HepG2 (cell line): ENCODE data around the gene ARMH3. TPM values are rescaled to one million over a fixed set of nuclear protein-coding genes. Genes with fewer than 3 reads are reported as not detected.

ENCODE experiments used
- DNMT3B ChIP-seq: conservative IDR thresholded peaks from 2 replicates; pipeline ENCODE4 v1.6.1; 2016; ENCODE audit warnings: missing biosample characterization, control low read depth
- FOXK1 ChIP-seq: sonication (generic); formaldehyde crosslinking; IDR thresholded peaks from 2 replicates; pipeline ENCODE4 v1.4.0; 2020; ENCODE audit warnings: low read depth, missing genetic modification reagents, borderline replicate concordance
- HNRNPL ChIP-seq: fragments of 200-400 bp; formaldehyde crosslinking; IDR thresholded peaks from 2 replicates; pipeline ENCODE4 v1.6.1; 2017; ENCODE audit warnings: mild to moderate bottlenecking, low read depth, low read length
- KDM1A ChIP-seq: IDR thresholded peaks from 2 replicates; pipeline ENCODE4 v1.6.1; 2016; ENCODE audit warnings: missing compliant biosample characterization
- MXD4 ChIP-seq: IDR thresholded peaks from 2 replicates; pipeline ENCODE4 v1.6.1; 2016; ENCODE audit warnings: mild to moderate bottlenecking, missing biosample characterization, missing genetic modification reagents
- POLR2A ChIP-seq, 2 experiments: IDR thresholded peaks; 2 replicates each; pipeline ENCODE4 v1.6.1; 2011; ENCODE audit warnings: low read depth in 2 of 2, low read length in 2 of 2, mild to moderate bottlenecking in 1 of 2, moderate library complexity in 1 of 2; ENCODE audit not compliant: insufficient read depth in 1 of 2
- RCOR2 ChIP-seq: IDR thresholded peaks from 2 replicates; pipeline ENCODE4 v1.6.1; 2016; ENCODE audit warnings: missing biosample characterization, missing genetic modification reagents
- SETDB1 ChIP-seq: sonication (generic); formaldehyde crosslinking; IDR thresholded peaks from 2 replicates; pipeline ENCODE4 v1.5.1; 2020; ENCODE audit warnings: missing genetic modification reagents, mild to moderate bottlenecking, borderline replicate concordance
- SMYD3 ChIP-seq: sonication (generic); formaldehyde crosslinking; IDR thresholded peaks from 2 replicates; pipeline ENCODE4 v1.8.1; 2023; ENCODE audit warnings: mild to moderate bottlenecking, missing genetic modification reagents
- ZBTB42 ChIP-seq: sonication (generic); formaldehyde crosslinking; IDR thresholded peaks from 2 replicates; pipeline ENCODE4 v1.5.0; 2020; ENCODE audit warnings: mild to moderate bottlenecking, missing genetic modification reagents
- ZFY ChIP-seq: sonication (generic); formaldehyde crosslinking; IDR thresholded peaks from 2 replicates; pipeline ENCODE4 v1.4.0; 2020; ENCODE audit warnings: missing genetic modification reagents
- ZNF253 ChIP-seq: sonication (generic); formaldehyde crosslinking; IDR thresholded peaks from 2 replicates; pipeline ENCODE4 v1.8.0; 2022; ENCODE audit warnings: mild to moderate bottlenecking, missing genetic modification reagents, borderline replicate concordance
- ZNF331 ChIP-seq: sonication (generic); formaldehyde crosslinking; IDR thresholded peaks from 2 replicates; pipeline ENCODE4 v1.4.0; 2020; ENCODE audit warnings: missing genetic modification reagents
- ZNF451 ChIP-seq: sonication (generic); formaldehyde crosslinking; IDR thresholded peaks from 2 replicates; pipeline ENCODE4 v1.5.0; 2020; ENCODE audit warnings: mild to moderate bottlenecking, missing genetic modification reagents
- ZNF468 ChIP-seq: sonication (generic); formaldehyde crosslinking; IDR thresholded peaks from 2 replicates; pipeline ENCODE4 v1.8.0; 2022; ENCODE audit warnings: mild to moderate bottlenecking, moderate library complexity, missing genetic modification reagents
- ZNF543 ChIP-seq: sonication (generic); formaldehyde crosslinking; IDR thresholded peaks from 2 replicates; pipeline ENCODE4 v1.4.0; 2020; ENCODE audit warnings: mild to moderate bottlenecking, missing genetic modification reagents
- ZSCAN30 ChIP-seq: sonication (generic); formaldehyde crosslinking; IDR thresholded peaks from 2 replicates; pipeline ENCODE4 v1.5.0; 2020; ENCODE audit warnings: mild to moderate bottlenecking, missing genetic modification reagents
- polyA plus RNA-seq, 8 experiments: library from polyadenylated mRNA; depleted of rRNA in 3 of 8; stranded (reverse) in 7 of 8; unstranded in 1 of 8; fragments of >200 nt; fragmentation: Illumina TruSeq in 4 of 8; extraction: Trizol in 4 of 8; gene quantifications; 2 replicates each; pipeline versions ENCODE4 v1.2.1 to v1.2.3, GENCODE V29; 2011 to 2016; ENCODE audit warnings: low read depth in 4 of 8, missing spikeins in 1 of 8, mixed read lengths in 1 of 8; ENCODE audit not compliant: insufficient read depth in 1 of 8
- total RNA-seq, 5 experiments: library from RNA; depleted of rRNA; stranded (reverse); fragments of >200 nt; fragmentation: Illumina TruSeq; extraction: Trizol; gene quantifications; 2 replicates each; pipeline ENCODE4 v1.2.3, GENCODE V29; 2016; ENCODE audit warnings: low read depth in 1 of 5
- TF ChIP-seq, protein P1 (sequence below): sonication (generic); formaldehyde crosslinking; IDR thresholded peaks from 2 replicates; pipeline ENCODE4 v1.5.0; 2020; ENCODE audit warnings: missing genetic modification reagents
- TF ChIP-seq, protein P2 (sequence below): IDR thresholded peaks from 2 replicates; pipeline ENCODE4 v1.6.1; 2016; ENCODE audit warnings: low read depth, control low read depth
- TF ChIP-seq, protein P3 (sequence below): IDR thresholded peaks from 2 replicates; pipeline ENCODE4 v1.6.1; 2018; ENCODE audit warnings: missing genetic modification reagents, mild to moderate bottlenecking, missing compliant biosample characterization
- TF ChIP-seq, protein P4 (sequence below): sonication (generic); formaldehyde crosslinking; conservative IDR thresholded peaks from 2 replicates; pipeline ENCODE4 v1.5.0; 2020; ENCODE audit warnings: missing genetic modification reagents
- TF ChIP-seq, protein P5 (sequence below): sonication (generic); formaldehyde crosslinking; IDR thresholded peaks from 2 replicates; pipeline ENCODE4 v1.4.0; 2020; ENCODE audit warnings: missing genetic modification reagents
- TF ChIP-seq, protein P6 (sequence below): sonication (generic); formaldehyde crosslinking; IDR thresholded peaks from 2 replicates; pipeline ENCODE4 v1.5.1; 2020; ENCODE audit warnings: missing genetic modification reagents, mild to moderate bottlenecking, borderline replicate concordance

The ARMH3 gene
- total and polyA plus RNA-seq, 2 of the 13 experiments (the other 11 are each of a cell fraction or from before 2014, with no cell fraction given), result 8.4 to 16.9 TPM

DNA sequence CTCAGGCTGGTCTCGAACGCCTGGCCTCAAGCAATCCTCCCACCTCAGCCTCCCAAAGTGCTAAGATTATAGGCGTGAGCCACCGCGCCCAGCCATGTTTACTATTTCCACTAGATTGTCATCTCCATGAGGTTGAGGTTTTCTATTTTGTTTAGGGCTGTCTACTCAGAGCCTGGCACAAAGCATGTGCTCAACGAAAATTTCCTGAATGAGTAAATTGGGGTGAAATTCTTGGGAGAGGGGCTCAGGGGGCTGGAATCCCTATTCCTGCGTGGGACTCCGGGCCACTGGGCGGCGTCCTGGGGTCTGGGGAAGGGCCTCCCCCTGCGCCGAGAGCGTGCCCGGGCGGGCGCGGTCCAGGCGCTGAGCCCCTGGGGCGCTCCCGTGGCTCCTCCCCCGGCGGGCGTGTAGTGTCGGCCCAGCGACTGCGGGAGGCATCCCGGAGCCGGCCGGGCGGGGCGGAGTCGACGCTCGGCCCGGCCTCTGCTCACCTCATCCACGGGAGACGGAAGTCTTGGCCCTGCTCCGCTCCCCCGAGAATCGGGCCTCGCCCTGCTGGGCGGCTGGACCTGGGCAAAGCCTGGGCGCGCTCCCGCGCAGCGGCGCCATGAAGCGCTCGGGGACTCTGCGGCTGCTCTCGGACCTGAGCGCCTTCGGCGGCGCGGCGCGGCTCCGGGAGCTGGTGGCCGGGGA, 9.0 kb upstream of the ARMH3 start, which contains the start of gene HPS6 (continued):
- TF ChIP-seq, protein P1, sequence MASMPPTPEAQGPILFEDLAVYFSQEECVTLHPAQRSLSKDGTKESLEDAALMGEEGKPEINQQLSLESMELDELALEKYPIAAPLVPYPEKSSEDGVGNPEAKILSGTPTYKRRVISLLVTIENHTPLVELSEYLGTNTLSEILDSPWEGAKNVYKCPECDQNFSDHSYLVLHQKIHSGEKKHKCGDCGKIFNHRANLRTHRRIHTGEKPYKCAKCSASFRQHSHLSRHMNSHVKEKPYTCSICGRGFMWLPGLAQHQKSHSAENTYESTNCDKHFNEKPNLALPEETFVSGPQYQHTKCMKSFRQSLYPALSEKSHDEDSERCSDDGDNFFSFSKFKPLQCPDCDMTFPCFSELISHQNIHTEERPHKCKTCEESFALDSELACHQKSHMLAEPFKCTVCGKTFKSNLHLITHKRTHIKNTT (CRISPR knock-in tag), result no peak
- TF ChIP-seq, protein P2, sequence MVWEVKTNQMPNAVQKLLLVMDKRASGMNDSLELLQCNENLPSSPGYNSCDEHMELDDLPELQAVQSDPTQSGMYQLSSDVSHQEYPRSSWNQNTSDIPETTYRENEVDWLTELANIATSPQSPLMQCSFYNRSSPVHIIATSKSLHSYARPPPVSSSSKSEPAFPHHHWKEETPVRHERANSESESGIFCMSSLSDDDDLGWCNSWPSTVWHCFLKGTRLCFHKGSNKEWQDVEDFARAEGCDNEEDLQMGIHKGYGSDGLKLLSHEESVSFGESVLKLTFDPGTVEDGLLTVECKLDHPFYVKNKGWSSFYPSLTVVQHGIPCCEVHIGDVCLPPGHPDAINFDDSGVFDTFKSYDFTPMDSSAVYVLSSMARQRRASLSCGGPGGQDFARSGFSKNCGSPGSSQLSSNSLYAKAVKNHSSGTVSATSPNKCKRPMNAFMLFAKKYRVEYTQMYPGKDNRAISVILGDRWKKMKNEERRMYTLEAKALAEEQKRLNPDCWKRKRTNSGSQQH (CRISPR knock-in tag), result no peak
- TF ChIP-seq ZNF331 (CRISPR knock-in tag) (peak; percentile 31; the same call in 1 of the 2 replicates), ZNF543 (CRISPR knock-in tag) (0 out of 2 replicates have a peak, but pooled peaks have one; percentile 30), ZBTB42 (CRISPR knock-in tag) (no peak), ZNF253 (CRISPR knock-in tag) (no peak), ZSCAN30 (CRISPR knock-in tag) (no peak), FOXK1 (CRISPR knock-in tag) (no peak), ZNF451 (peak; percentile 72; the same call in 1 of the 2 replicates), RCOR2 (CRISPR knock-in tag) (0 out of 2 replicates have a peak, but pooled peaks have one; percentile 51), KDM1A (no peak), ZNF468 (CRISPR knock-in tag) (no peak), MXD4 (CRISPR knock-in tag) (peak; percentile 45; the same call in 1 of the 2 replicates), POLR2A (IDR thresholded peaks at IDR 0.05; ENCODE audit: insufficient read depth in 1 of 2, low read depth in 2 of 2, low read length in 2 of 2) (peak; percentile 82 to 87), HNRNPL (no peak), SETDB1 (no peak), SMYD3 (CRISPR knock-in tag) (no peak), ZFY (CRISPR knock-in tag) (peak; percentile 93), DNMT3B (CRISPR knock-in tag) (0 out of 2 replicates have a peak, but pooled peaks have one; percentile 56)
- TF ChIP-seq, protein P3, sequence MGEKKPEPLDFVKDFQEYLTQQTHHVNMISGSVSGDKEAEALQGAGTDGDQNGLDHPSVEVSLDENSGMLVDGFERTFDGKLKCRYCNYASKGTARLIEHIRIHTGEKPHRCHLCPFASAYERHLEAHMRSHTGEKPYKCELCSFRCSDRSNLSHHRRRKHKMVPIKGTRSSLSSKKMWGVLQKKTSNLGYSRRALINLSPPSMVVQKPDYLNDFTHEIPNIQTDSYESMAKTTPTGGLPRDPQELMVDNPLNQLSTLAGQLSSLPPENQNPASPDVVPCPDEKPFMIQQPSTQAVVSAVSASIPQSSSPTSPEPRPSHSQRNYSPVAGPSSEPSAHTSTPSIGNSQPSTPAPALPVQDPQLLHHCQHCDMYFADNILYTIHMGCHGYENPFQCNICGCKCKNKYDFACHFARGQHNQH, result peak; percentile 18; the same call in 1 of the 2 replicates
- TF ChIP-seq, protein P4, sequence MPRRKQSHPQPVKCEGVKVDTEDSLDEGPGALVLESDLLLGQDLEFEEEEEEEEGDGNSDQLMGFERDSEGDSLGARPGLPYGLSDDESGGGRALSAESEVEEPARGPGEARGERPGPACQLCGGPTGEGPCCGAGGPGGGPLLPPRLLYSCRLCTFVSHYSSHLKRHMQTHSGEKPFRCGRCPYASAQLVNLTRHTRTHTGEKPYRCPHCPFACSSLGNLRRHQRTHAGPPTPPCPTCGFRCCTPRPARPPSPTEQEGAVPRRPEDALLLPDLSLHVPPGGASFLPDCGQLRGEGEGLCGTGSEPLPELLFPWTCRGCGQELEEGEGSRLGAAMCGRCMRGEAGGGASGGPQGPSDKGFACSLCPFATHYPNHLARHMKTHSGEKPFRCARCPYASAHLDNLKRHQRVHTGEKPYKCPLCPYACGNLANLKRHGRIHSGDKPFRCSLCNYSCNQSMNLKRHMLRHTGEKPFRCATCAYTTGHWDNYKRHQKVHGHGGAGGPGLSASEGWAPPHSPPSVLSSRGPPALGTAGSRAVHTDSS (CRISPR knock-in tag), result 0 out of 2 replicates have a peak, but pooled peaks have one; percentile 14
- TF ChIP-seq, protein P5, sequence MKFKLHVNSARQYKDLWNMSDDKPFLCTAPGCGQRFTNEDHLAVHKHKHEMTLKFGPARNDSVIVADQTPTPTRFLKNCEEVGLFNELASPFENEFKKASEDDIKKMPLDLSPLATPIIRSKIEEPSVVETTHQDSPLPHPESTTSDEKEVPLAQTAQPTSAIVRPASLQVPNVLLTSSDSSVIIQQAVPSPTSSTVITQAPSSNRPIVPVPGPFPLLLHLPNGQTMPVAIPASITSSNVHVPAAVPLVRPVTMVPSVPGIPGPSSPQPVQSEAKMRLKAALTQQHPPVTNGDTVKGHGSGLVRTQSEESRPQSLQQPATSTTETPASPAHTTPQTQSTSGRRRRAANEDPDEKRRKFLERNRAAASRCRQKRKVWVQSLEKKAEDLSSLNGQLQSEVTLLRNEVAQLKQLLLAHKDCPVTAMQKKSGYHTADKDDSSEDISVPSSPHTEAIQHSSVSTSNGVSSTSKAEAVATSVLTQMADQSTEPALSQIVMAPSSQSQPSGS, result no peak; the same call in 1 of the 2 replicates
- TF ChIP-seq, protein P6, sequence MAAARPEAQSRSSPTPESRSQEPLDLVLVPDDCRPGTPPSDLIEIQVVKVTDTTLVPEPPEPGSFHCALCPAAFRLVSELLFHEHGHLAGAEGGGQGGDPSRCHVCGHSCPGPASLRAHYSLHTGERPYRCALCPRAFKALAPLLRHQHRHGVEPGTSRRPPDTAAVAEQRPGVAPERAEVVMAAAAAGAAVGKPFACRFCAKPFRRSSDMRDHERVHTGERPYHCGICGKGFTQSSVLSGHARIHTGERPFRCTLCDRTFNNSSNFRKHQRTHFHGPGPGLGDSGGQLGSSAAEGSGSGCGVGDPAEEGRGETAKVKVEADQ (CRISPR knock-in tag), result peak; percentile 67; the same call in 1 of the 2 replicates
